K562 (cell line): ENCODE data around the gene ADAM21. TPM values are rescaled to one million over a fixed set of nuclear protein-coding genes. Genes with fewer than 3 reads are reported as not detected.

Experiments used
- ATF1 ChIP-seq, 2 experiments: fragments of 450-650 bp in 1 of 2; IDR thresholded peaks; 2 replicates each; pipeline ENCODE4 v1.6.1; 2016; ENCODE audit warnings: missing compliant biosample characterization in 1 of 2, missing genetic modification characterization in 1 of 2
- BHLHE40 ChIP-seq: IDR thresholded peaks from 2 replicates; pipeline ENCODE4 v1.6.1; 2011; ENCODE audit warnings: low read length, improper control_type of control experiment
- CEBPG ChIP-seq, 3 experiments: fragments of 200-800 bp in 1 of 3; sonication (Bioruptor generic) in 1 of 3; sonication (generic) in 1 of 3; formaldehyde crosslinking in 1 of 3; IDR thresholded peaks in 2 of 3; conservative IDR thresholded peaks in 1 of 3; 2 replicates each; pipeline versions ENCODE4 v1.6.1 to v1.8.0; 2016 to 2022; ENCODE audit warnings: missing compliant biosample characterization in 2 of 3, missing genetic modification characterization in 2 of 3, mild to moderate bottlenecking in 1 of 3, missing genetic modification reagents in 1 of 3
- CTBP1 ChIP-seq: fragments of 450-650 bp; IDR thresholded peaks from 2 replicates; pipeline ENCODE4 v1.6.1; 2016; ENCODE audit warnings: borderline replicate concordance
- DACH1 ChIP-seq: fragments of 450-650 bp; IDR thresholded peaks from 2 replicates; pipeline ENCODE4 v1.6.1; 2018; ENCODE audit not compliant: partially characterized antibody
- GABPA ChIP-seq: fragments of 200-800 bp; sonication (Bioruptor generic); conservative IDR thresholded peaks from 2 replicates; pipeline ENCODE4 v1.6.1; 2016; ENCODE audit warnings: low read depth, missing genetic modification characterization, missing compliant biosample characterization
- HES1 ChIP-seq: fragments of 450-650 bp; IDR thresholded peaks from 2 replicates; pipeline ENCODE4 v1.6.1; 2016; ENCODE audit warnings: low read depth, mild to moderate bottlenecking, moderate library complexity
- HNRNPUL1 ChIP-seq: fragments of 200-400 bp; formaldehyde crosslinking; IDR thresholded peaks from 2 replicates; pipeline ENCODE4 v1.6.1; 2017; ENCODE audit warnings: low read length
- KHSRP ChIP-seq: fragments of 450-650 bp; IDR thresholded peaks from 2 replicates; pipeline ENCODE4 v1.6.1; 2017
- NFATC3 ChIP-seq: fragments of 450-650 bp; IDR thresholded peaks from 2 replicates; pipeline ENCODE4 v1.6.1; 2017; ENCODE audit warnings: mild to moderate bottlenecking
- NR2C1 ChIP-seq, 2 experiments: fragments of 450-650 bp; IDR thresholded peaks; 2 replicates each; pipeline ENCODE4 v1.6.1; 2017; ENCODE audit warnings: mild to moderate bottlenecking in 2 of 2, antibody characterized with exemption in 1 of 2, inconsistent platforms in 1 of 2, missing compliant biosample characterization in 1 of 2, missing genetic modification characterization in 1 of 2
- NR2C2 ChIP-seq, 2 experiments: fragments of 200-800 bp in 1 of 2; sonication (Bioruptor generic) in 1 of 2; sonication (generic) in 1 of 2; formaldehyde crosslinking in 1 of 2; IDR thresholded peaks; 2 replicates each; pipeline versions ENCODE4 v1.6.1 to v1.8.0; 2016 to 2022; ENCODE audit warnings: mild to moderate bottlenecking in 1 of 2, missing compliant biosample characterization in 1 of 2, missing genetic modification characterization in 1 of 2, missing genetic modification reagents in 1 of 2
- PPARD ChIP-seq: fragments of 250-450 bp; sonication (Bioruptor Pico); IDR thresholded peaks from 2 replicates; pipeline ENCODE4 v1.8.0; 2022; ENCODE audit warnings: inconsistent platforms, mild to moderate bottlenecking, moderate library complexity
- SMC3 ChIP-seq: conservative IDR thresholded peaks from 2 replicates; pipeline ENCODE4 v1.6.1; 2011; ENCODE audit warnings: low read depth, low read length, improper control_type of control experiment; ENCODE audit not compliant: insufficient read depth
- SRF ChIP-seq, 2 experiments: fragments of 250-450, 450-650 bp in 1 of 2; sonication (Bioruptor Pico) in 1 of 2; sonication (generic) in 1 of 2; formaldehyde crosslinking; IDR thresholded peaks; 2 replicates each; pipeline versions ENCODE4 v1.5.0 to v1.5.1; 2020 to 2022; ENCODE audit warnings: mild to moderate bottlenecking in 1 of 2, missing genetic modification reagents in 1 of 2
- SRSF3 ChIP-seq: fragments of 200-400 bp; formaldehyde crosslinking; IDR thresholded peaks from 2 replicates; pipeline ENCODE4 v1.6.1; 2016; ENCODE audit warnings: mild to moderate bottlenecking, low read length, moderate library complexity; ENCODE audit not compliant: insufficient read depth
- TFAP4 ChIP-seq: sonication (generic); formaldehyde crosslinking; IDR thresholded peaks from 2 replicates; pipeline ENCODE4 v1.8.0; 2022; ENCODE audit warnings: missing genetic modification reagents, mild to moderate bottlenecking, moderate library complexity, borderline replicate concordance
- ZNF12 ChIP-seq: sonication (generic); formaldehyde crosslinking; IDR thresholded peaks from 2 replicates; pipeline ENCODE4 v1.4.0; 2020; ENCODE audit warnings: mild to moderate bottlenecking, missing genetic modification reagents
- ZNF76 ChIP-seq: fragments of 250-450 bp; sonication (Bioruptor Pico); IDR thresholded peaks from 2 replicates; pipeline ENCODE4 v1.4.0; 2020; ENCODE audit warnings: mild to moderate bottlenecking, moderate library complexity, borderline replicate concordance
- ZNF764 ChIP-seq: fragments of 250-450 bp; sonication (Bioruptor Pico); IDR thresholded peaks from 2 replicates; pipeline ENCODE4 v1.4.0; 2020; ENCODE audit warnings: low read depth, mild to moderate bottlenecking, moderate library complexity
- ZNF830 ChIP-seq: fragments of 250-450 bp; sonication (Bioruptor Pico); IDR thresholded peaks from 2 replicates; pipeline ENCODE4 v1.5.0; 2021; ENCODE audit warnings: mild to moderate bottlenecking
- polyA plus RNA-seq, 8 experiments: library from polyadenylated mRNA; depleted of rRNA in 4 of 8; stranded (reverse) in 5 of 8; unstranded in 3 of 8; fragments of >200 nt; fragmentation: Nextera tagmentation in 2 of 8; fragmentation: Illumina TruSeq in 1 of 8; extraction: Ambion mirVana in 2 of 8; extraction: Trizol in 1 of 8; gene quantifications; 2 replicates each; pipeline versions ENCODE4 v1.2.1 to v1.2.3, GENCODE V29; 2011 to 2014; ENCODE audit warnings: inconsistent platforms in 1 of 8, missing spikeins in 1 of 8
- total RNA-seq, 7 experiments: library from RNA; depleted of rRNA in 6 of 7; stranded (reverse); fragments of >200 nt in 6 of 7; fragmentation: Illumina TruSeq in 2 of 7; extraction: Trizol in 2 of 7; gene quantifications; 2 replicates each; pipeline versions ENCODE4 v1.2.1 to v1.2.3, GENCODE V29; 2011 to 2021; ENCODE audit warnings: low replicate concordance in 1 of 7
- TF ChIP-seq, protein P1 (sequence below), 3 experiments: fragments of 200-800 bp in 1 of 3; fragments of 250-450 bp in 1 of 3; fragments of 450-650 bp in 1 of 3; sonication (Bioruptor Pico) in 1 of 3; sonication (Bioruptor generic) in 1 of 3; formaldehyde crosslinking in 1 of 3; IDR thresholded peaks; 2 replicates each; pipeline versions ENCODE4 v1.6.1 to v1.8.0; 2016 to 2022; ENCODE audit warnings: mild to moderate bottlenecking in 2 of 3, missing genetic modification characterization in 2 of 3, missing compliant biosample characterization in 1 of 3, moderate library complexity in 1 of 3

Gene ADAM21
- total and polyA plus RNA-seq, 9 of the 15 experiments (the other 6 are each of a cell fraction or from before 2014, with no cell fraction given): 0.03 to 0.15 (median 0.05) TPM; not detected in 4

DNA sequence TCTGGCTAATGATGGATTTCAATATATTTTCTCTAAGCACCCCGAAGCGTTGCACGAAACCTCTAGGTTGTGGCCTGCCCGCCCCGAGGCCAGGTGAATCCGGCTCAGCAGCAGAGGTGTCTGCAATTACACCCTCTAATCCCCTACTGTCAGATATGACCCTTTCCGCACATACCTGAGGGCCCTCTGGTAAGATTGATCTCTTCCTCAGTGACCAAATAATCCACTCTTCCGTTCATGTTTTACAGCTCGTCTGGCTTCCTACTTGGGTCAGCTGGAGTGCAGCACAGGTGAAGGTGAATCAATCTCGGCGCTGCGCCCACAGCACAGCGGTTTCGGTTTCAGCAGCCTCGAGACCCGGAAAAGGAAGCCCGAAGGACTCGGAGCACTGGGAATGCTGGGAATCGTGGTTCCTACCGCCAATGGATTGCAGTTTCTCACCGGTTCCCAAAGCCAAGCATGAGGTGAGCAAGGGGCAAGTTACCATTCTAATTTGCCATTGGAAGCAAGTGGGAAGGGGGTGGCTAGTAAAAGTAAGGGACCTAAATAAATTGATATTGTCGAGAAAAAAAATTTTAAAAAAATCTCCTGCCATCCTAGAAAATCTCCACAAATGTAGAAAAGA lies 35.1 kb upstream of the ADAM21 start, which contains the start of gene SYNJ2BP (continued):
- TF ChIP-seq SRF (CRISPR knock-in tag; IDR thresholded peaks at IDR 0.05) (no peak), ZNF764 (CRISPR knock-in tag) (no peak), CTBP1 (peak; percentile 35; the same call in 1 of the 2 replicates), HES1 (no peak), DACH1 (no peak), ZNF76 (CRISPR knock-in tag) (no peak), NR2C1 (IDR thresholded peaks at IDR 0.05) (peak; percentile 94), NR2C1 (tag; IDR thresholded peaks at IDR 0.05) (peak; percentile 98), HNRNPUL1 (no peak), NFATC3 (no peak), ZNF12 (CRISPR knock-in tag) (no peak), GABPA (tag) (peak; percentile 95), SMC3 (no peak), TFAP4 (0 out of 2 replicates have a peak, but pooled peaks have one; percentile 18), ZNF830 (no peak), PPARD (CRISPR knock-in tag) (no peak), CEBPG (CRISPR knock-in tag; IDR thresholded peaks at IDR 0.05) (no peak), CEBPG (tag; conservative IDR thresholded peaks at IDR 0.05 in 1 of 2, IDR thresholded peaks at IDR 0.05 in 1 of 2) (no peak), ATF1 (CRISPR knock-in tag; IDR thresholded peaks at IDR 0.05) (no peak), ATF1 (tag; IDR thresholded peaks at IDR 0.05) (no peak), BHLHE40 (no peak), KHSRP (no peak), NR2C2 (CRISPR knock-in tag; IDR thresholded peaks at IDR 0.05) (no peak), NR2C2 (tag; IDR thresholded peaks at IDR 0.05) (peak; percentile 98), SRSF3 (no peak)
- TF ChIP-seq, protein P1, sequence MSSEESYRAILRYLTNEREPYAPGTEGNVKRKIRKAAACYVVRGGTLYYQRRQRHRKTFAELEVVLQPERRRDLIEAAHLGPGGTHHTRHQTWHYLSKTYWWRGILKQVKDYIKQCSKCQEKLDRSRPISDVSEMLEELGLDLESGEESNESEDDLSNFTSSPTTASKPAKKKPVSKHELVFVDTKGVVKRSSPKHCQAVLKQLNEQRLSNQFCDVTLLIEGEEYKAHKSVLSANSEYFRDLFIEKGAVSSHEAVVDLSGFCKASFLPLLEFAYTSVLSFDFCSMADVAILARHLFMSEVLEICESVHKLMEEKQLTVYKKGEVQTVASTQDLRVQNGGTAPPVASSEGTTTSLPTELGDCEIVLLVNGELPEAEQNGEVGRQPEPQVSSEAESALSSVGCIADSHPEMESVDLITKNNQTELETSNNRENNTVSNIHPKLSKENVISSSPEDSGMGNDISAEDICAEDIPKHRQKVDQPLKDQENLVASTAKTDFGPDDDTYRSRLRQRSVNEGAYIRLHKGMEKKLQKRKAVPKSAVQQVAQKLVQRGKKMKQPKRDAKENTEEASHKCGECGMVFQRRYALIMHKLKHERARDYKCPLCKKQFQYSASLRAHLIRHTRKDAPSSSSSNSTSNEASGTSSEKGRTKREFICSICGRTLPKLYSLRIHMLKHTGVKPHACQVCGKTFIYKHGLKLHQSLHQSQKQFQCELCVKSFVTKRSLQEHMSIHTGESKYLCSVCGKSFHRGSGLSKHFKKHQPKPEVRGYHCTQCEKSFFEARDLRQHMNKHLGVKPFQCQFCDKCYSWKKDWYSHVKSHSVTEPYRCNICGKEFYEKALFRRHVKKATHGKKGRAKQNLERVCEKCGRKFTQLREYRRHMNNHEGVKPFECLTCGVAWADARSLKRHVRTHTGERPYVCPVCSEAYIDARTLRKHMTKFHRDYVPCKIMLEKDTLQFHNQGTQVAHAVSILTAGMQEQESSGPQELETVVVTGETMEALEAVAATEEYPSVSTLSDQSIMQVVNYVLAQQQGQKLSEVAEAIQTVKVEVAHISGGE (CRISPR knock-in tag; IDR thresholded peaks at IDR 0.05): peak in 1 of 3 experiments; percentile 61; a peak in 3 of 6 replicates
